SK-N-SH treated with all-trans-retinoic acid at 6 μM for 48 hours (cell line): Measurements from ENCODE around the gene SURF4.

Experiments
- ATAC-seq: fragments of 200-7000 bp; cut with Tn5 transposase; 3 replicates; pipeline ENCODE4 v1.9.1; 2020; ENCODE audit warnings: mild to moderate bottlenecking, moderate library complexity
- ARNTL ChIP-seq: fragments of 450-650 bp; formaldehyde crosslinking; IDR thresholded peaks from 2 replicates; pipeline ENCODE4 v1.5.0; 2020; ENCODE audit warnings: low read depth, mild to moderate bottlenecking, moderate library complexity, borderline replicate concordance
- CSDC2 ChIP-seq: fragments of 250-450 bp; sonication (Bioruptor Pico); IDR thresholded peaks from 2 replicates; pipeline ENCODE4 v1.5.0; 2020; ENCODE audit warnings: mild to moderate bottlenecking, moderate library complexity
- CSRNP3 ChIP-seq: fragments of 250-450 bp; sonication (Bioruptor Pico); IDR thresholded peaks from 2 replicates; pipeline ENCODE4 v1.5.1; 2021; ENCODE audit warnings: mild to moderate bottlenecking, moderate library complexity
- ESRRG ChIP-seq: fragments of 250-450 bp; sonication (Bioruptor Pico); IDR thresholded peaks from 2 replicates; pipeline ENCODE4 v1.6.1; 2021; ENCODE audit warnings: mild to moderate bottlenecking
- GLIS3 ChIP-seq: fragments of 250-450 bp; sonication (Bioruptor Pico); IDR thresholded peaks from 2 replicates; pipeline ENCODE4 v1.5.0; 2020; ENCODE audit warnings: mild to moderate bottlenecking, moderate library complexity
- ISL1 ChIP-seq: fragments of 250-450 bp; sonication (Bioruptor Pico); IDR thresholded peaks from 2 replicates; pipeline ENCODE4 v2.1.2; 2022; ENCODE audit warnings: mild to moderate bottlenecking, moderate library complexity
- OSR1 ChIP-seq: fragments of 250-450 bp; sonication (Bioruptor Pico); IDR thresholded peaks from 2 replicates; pipeline ENCODE4 v1.8.0; 2022; ENCODE audit warnings: moderate library complexity, mild to moderate bottlenecking, inconsistent platforms
- PATZ1 ChIP-seq: fragments of 250-450 bp; sonication (Bioruptor Pico); IDR thresholded peaks from 2 replicates; pipeline ENCODE4 v1.8.0; 2020; ENCODE audit warnings: mild to moderate bottlenecking, moderate library complexity, borderline replicate concordance
- PPARA ChIP-seq: fragments of 250-450 bp; sonication (Bioruptor Pico); IDR thresholded peaks from 2 replicates; pipeline ENCODE4 v1.5.0; 2020; ENCODE audit warnings: mild to moderate bottlenecking, borderline replicate concordance
- TCF4 ChIP-seq: fragments of 250-450 bp; sonication (Bioruptor Pico); IDR thresholded peaks from 2 replicates; pipeline ENCODE4 v1.8.0; 2021; ENCODE audit warnings: mild to moderate bottlenecking, moderate library complexity, borderline replicate concordance
- TOX ChIP-seq: fragments of 250-450 bp; sonication (Bioruptor Pico); IDR thresholded peaks from 2 replicates; pipeline ENCODE4 v1.8.0; 2021; ENCODE audit warnings: mild to moderate bottlenecking, moderate library complexity, borderline replicate concordance
- TSHZ2 ChIP-seq: fragments of 250-450 bp; sonication (Bioruptor Pico); IDR thresholded peaks from 2 replicates; pipeline ENCODE4 v1.5.0; 2020; ENCODE audit warnings: mild to moderate bottlenecking, moderate library complexity
- ZC3H10 ChIP-seq: fragments of 250-450 bp; sonication (Bioruptor Pico); IDR thresholded peaks from 2 replicates; pipeline ENCODE4 v1.5.1; 2021; ENCODE audit warnings: mild to moderate bottlenecking, moderate library complexity
- ZFP30 ChIP-seq: fragments of 450-650 bp; formaldehyde crosslinking; IDR thresholded peaks from 2 replicates; pipeline ENCODE4 v1.5.0; 2022; ENCODE audit warnings: mild to moderate bottlenecking, moderate library complexity
- ZNF70 ChIP-seq: fragments of 450-650 bp; formaldehyde crosslinking; IDR thresholded peaks from 2 replicates; pipeline ENCODE4 v1.5.0; 2020; ENCODE audit warnings: mild to moderate bottlenecking, moderate library complexity
- ZNF8 ChIP-seq: fragments of 450-650 bp; formaldehyde crosslinking; IDR thresholded peaks from 2 replicates; pipeline ENCODE4 v1.5.0; 2020; ENCODE audit warnings: mild to moderate bottlenecking, moderate library complexity

SURF4 gene

GRCh38 chr9:133406480-133407307 lies 30.8 kb upstream of the SURF4 start:
- ATAC-seq, result peak; percentile 95
- no peak for TF ChIP-seq CSRNP3 (CRISPR knock-in tag)
- TF ChIP-seq ZNF8 (CRISPR knock-in tag), result no peak
- no peak for TF ChIP-seq TCF4
- no peak for TF ChIP-seq ESRRG (CRISPR knock-in tag)
- no peak for TF ChIP-seq CSDC2 (CRISPR knock-in tag)
- TF ChIP-seq ZFP30 (CRISPR knock-in tag), result no peak
- no peak for TF ChIP-seq ZC3H10 (CRISPR knock-in tag)
- TF ChIP-seq ZNF70, result no peak
- TF ChIP-seq PPARA (CRISPR knock-in tag), result no peak
- no peak for TF ChIP-seq OSR1 (CRISPR knock-in tag)
- no peak for TF ChIP-seq ARNTL (CRISPR knock-in tag)
- no peak for TF ChIP-seq TSHZ2 (CRISPR knock-in tag)
- TF ChIP-seq PATZ1 (CRISPR knock-in tag), result no peak

GRCh38 chr9:133405508-133406438 lies 29.9 kb upstream of the SURF4 start:
- no peak for ATAC-seq
- TF ChIP-seq ZNF70 (no peak), PPARA (CRISPR knock-in tag) (no peak), TOX (CRISPR knock-in tag) (no peak), CSDC2 (CRISPR knock-in tag) (no peak), ESRRG (CRISPR knock-in tag) (no peak), PATZ1 (CRISPR knock-in tag) (no peak), CSRNP3 (CRISPR knock-in tag) (no peak), ISL1 (no peak), GLIS3 (CRISPR knock-in tag) (no peak)
- TF ChIP-seq, all 23 proteins: peak for 0

GRCh38 chr9:133404454-133405002 lies 28.7 kb upstream of the SURF4 start:
- ATAC-seq, result no peak
- TF ChIP-seq ISL1, result no peak
- no peak for TF ChIP-seq CSRNP3 (CRISPR knock-in tag)
- TF ChIP-seq ESRRG (CRISPR knock-in tag), result no peak
- no peak for TF ChIP-seq TSHZ2 (CRISPR knock-in tag)
- no peak for TF ChIP-seq TCF4
- TF ChIP-seq ZFP30 (CRISPR knock-in tag), result no peak
- no peak for TF ChIP-seq PPARA (CRISPR knock-in tag)
- no peak for TF ChIP-seq ZC3H10 (CRISPR knock-in tag)
